Stimulated activated CD8-positive, alpha-beta memory T cell treated with anti-CD3 and anti-CD28 coated beads, Interleukin-15, amount 100 ng/mL, for 24 hours (primary cell): ENCODE data around the gene TMEM18.

Source experiments
- DNase-seq: peaks from one replicate; pipeline ENCODE4 v3.0.0-alpha.2; 2020; ENCODE audit warnings: low read depth

Gene TMEM18

GRCh38 chr2:634041-634440, 43.2 kb downstream of the TMEM18 start:
- no peak for DNase-seq

DNA sequence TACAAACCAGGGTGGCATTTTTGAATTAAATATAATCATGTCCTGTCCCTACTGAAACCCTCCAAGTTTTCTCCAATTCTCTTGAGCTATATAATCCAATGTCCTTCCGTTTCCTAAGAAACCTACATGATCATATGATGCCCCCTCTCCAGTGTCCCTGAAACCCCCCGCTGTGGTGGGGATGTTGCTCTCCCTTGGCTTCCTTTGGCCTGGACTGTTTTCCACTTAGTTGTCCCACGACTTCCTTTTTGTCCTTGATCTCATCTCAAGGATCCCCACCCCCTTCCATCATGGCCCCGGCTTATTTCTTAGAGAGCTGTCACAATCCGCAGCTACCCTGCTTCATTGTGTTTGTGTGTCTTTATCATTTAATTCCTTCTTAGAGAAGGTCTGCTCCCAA, 43.8 kb downstream of the TMEM18 start:
- DNase-seq: no peak

DNA sequence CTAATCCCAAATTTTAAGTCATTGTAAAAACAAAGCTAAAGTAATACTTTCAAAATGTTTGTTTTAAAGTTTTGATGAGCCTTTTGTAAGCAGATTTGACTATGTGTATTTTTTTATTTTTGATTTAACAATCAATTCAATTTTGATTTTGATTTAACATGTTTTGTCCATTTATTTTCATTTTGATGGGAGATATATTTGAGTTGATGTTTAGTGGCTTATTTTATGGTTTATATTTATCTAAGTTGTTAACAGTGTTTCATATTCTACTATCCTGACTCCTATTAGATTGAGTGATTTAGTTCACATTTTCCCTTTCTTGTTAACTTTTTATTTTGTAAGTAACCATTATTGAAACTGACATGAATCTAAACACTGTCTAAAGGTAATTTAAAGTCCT, 44.7 kb downstream of the TMEM18 start:
- no peak for DNase-seq

- DNase-seq: no peak
Measured at GRCh38 chr2:631741-632140, 45.5 kb downstream of the TMEM18 start.

- no peak for DNase-seq
Measured at GRCh38 chr2:630451-631320, 46.5 kb downstream of the TMEM18 start.

- DNase-seq: no peak
Measured at GRCh38 chr2:629961-630360, 47.2 kb downstream of the TMEM18 start.

GRCh38 chr2:628651-629050, 48.6 kb downstream of the TMEM18 start:
- DNase-seq: no peak

- DNase-seq: no peak
Measured at GRCh38 chr2:627926-628560, 49.2 kb downstream of the TMEM18 start.

DNA sequence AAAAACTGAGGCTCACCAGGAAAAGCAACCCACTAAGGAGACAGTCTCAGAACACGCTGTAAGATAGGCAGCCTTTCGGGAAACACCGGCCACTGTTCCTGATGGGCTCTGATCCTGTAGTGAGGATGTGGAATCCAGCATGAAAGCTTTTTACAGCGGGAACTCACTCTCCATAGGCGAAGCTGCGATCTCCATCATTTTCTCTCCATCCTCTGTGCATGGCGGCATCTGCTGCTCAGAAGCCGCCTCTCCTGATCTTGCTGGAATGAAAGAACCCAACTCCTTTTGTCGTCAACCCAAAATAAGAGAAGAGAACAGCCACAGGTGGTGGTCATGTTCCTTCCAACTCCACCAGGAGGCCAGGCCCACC, 49.9 kb downstream of the TMEM18 start:
- DNase-seq: no peak

- no peak for DNase-seq
Measured at GRCh38 chr2:626491-627339, 50.5 kb downstream of the TMEM18 start.

DNA sequence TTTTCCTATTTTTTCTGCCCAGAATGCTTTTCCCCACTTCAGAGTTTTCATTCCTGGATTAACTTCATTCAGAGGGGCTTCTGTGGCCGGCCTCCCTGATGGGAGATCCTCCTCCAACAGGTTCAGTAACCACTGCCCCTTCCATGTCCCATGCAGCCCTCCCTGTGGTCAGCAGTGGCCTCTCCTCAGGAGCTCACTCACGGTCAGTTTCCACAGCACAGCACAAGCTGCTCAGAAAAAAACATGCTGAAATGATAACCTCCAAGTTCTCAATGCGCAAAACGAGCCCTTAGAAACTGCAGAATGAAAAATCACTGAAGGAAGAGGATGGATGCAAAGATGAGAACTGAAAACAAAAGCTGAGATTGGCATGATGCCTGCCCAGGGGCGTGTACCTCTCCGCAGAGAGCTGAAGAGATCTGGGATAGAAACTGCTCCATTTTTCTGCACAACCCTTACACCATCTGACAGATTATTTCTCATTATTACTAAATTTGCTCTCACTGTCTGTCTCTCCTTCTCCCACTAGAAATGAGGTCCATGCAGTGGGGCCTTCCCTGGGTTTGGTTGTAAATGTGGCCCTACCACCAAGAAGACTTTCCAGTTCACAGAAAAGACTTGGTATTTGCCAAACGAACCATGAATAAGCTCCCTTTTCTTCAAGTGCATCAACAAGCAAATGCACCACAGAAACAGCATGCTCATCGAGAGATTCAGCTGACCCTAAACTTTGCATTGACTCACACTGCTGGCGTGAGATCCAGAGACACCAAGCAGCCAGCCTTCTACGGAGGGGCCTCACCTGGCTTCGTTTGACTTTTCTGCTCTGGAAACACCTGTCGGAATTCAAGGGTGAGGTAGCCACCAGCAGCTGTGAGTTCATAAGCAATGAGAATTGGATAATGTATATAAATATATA, 51.5 kb downstream of the TMEM18 start:
- DNase-seq: no peak

DNA sequence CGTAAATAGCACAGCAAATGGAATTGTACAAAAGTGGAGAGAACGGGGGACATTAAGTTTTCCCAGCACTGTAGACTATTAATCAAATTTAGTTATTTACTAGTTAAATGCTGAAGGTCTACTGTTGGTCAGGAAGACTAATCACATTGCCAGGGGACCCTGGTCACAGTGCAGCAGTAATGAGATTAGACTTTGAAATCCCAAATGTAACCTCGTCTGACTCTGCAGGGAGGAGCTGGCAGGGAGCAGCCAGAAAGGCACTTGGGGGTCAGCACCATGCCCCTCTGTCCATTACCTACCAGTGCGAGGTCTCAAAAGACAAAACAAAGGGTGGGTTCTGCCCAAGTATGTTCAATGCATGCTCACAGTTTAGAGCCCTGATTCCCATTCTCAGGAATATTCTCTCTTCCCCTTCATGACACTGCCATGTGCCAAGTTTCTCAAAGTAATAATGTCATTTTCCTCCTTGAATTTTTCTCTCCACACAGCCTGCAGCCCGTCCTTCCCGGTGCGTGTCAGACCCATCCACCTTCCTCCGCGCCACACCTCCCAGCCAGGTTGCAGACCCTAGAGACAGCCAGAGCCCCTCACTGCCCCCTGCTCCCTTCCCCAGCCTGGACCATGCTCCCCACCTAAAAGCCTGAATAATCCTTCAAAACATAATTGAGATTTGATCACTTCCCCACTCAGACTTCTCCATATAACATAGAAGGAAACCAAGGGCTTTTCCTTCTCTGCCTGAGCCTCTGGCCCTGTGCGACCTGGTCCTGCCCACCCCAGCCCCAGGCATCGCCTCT, 52.5 kb downstream of the TMEM18 start:
- no peak for DNase-seq

DNA sequence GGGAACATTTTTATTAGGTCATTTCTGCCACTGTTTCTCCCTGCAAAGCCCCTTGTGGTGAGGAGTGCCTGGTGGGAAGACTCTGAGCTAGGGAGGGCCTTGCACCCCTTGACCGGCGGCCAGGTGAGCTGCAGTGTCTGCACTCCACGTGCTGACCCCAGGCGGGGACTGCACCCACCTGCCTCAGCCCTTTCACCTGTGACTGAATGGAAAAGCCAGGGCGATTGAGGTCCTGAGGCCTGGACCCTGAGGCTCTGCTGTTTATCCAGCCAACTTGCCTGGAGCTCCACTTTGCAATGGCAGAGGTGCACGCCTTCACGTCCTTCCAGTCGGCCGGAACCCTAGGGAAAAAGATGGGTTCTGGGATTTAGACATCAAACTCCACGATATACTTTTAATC, 53.1 kb downstream of the TMEM18 start:
- DNase-seq: no peak

GRCh38 chr2:623130-623922, 53.9 kb downstream of the TMEM18 start:
- DNase-seq: no peak

- DNase-seq: no peak
Measured at GRCh38 chr2:622357-622756, 54.8 kb downstream of the TMEM18 start.

GRCh38 chr2:621303-622099, 55.7 kb downstream of the TMEM18 start:
- no peak for DNase-seq

DNA sequence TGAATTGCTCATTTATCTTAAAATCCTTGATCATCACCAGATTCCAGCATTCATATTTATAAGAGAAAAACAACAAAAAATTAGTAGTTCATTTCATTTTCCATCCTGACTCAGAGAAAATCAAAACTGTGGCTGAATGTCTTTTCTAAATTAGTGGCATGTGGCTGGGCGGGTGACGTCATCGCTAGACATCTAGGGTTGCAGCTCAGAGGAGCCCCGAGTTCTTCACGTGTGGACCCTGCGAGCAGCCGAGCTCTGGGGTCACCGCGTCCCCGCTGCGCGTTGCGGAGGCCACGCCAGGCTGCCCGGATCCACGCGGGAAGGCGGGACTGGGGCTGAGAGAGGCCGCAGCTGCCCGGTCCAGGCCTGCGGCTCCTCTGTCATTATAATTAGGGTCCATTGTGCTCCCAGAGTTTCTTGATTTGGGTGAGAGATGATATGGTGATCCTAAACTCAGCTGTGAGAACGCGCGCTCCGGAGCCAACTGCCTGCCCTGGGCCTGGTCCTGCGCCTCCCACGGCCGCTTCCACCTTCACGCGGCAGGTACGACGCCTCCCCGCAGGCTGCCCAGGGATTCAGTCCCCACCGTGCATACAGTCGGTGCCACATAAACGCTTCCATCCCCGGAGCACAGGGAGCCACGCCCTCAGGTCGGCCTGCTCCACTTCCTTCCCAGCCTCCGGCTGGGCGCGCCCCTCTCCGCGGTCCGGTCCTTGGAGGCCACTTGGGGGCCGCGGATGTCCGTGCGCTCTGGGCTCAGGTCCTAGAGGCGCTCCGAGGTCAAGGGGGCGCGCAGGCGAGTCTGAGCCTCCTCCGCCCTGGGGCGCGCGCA, 56.5 kb downstream of the TMEM18 start:
- DNase-seq: no peak

GRCh38 chr2:620004-620403, 57.2 kb downstream of the TMEM18 start:
- no peak for DNase-seq
